Prostate gland (tissue), 2 donors: ENCODE results near the gene DUSP1.

Experiments
- POLR2AphosphoS5 ChIP-seq: sonication (generic); formaldehyde crosslinking; IDR thresholded peaks from one replicate; pipeline ENCODE4 v1.6.1; 2017; ENCODE audit warnings: antibody characterized with exemption
- TF ChIP-seq, protein P1 (sequence below), 4 experiments: fragments of 200-600 bp in 2 of 4; fragments of 450-650 bp in 2 of 4; sonication (generic) in 2 of 4; IDR thresholded peaks; 1 replicate in 3 of 4; 2 replicates in 1 of 4; pipeline ENCODE4 v1.5.1; 2016 to 2019; ENCODE audit warnings: antibody characterized with exemption in 4 of 4, mild to moderate bottlenecking in 2 of 4, moderate library complexity in 2 of 4

- TF ChIP-seq, protein P1, sequence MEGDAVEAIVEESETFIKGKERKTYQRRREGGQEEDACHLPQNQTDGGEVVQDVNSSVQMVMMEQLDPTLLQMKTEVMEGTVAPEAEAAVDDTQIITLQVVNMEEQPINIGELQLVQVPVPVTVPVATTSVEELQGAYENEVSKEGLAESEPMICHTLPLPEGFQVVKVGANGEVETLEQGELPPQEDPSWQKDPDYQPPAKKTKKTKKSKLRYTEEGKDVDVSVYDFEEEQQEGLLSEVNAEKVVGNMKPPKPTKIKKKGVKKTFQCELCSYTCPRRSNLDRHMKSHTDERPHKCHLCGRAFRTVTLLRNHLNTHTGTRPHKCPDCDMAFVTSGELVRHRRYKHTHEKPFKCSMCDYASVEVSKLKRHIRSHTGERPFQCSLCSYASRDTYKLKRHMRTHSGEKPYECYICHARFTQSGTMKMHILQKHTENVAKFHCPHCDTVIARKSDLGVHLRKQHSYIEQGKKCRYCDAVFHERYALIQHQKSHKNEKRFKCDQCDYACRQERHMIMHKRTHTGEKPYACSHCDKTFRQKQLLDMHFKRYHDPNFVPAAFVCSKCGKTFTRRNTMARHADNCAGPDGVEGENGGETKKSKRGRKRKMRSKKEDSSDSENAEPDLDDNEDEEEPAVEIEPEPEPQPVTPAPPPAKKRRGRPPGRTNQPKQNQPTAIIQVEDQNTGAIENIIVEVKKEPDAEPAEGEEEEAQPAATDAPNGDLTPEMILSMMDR (IDR thresholded peaks at IDR 0.05): no peak
- no peak for TF ChIP-seq POLR2AphosphoS5
Observed at GRCh38 chr5:172758077-172758833, 12.7 kb downstream of the DUSP1 start.
